HEK293 (cell line): ENCODE results near the gene INPP5A.

ENCODE experiments used
- CTCF ChIA-PET: fragments of 350-600 bp; formaldehyde crosslinking; extraction: SDS; loops from one replicate; lab custom pipeline; 2021; ENCODE audit warnings: antibody characterized with exemption; lab: Yijun Ruan, JAX
- POLR2A ChIA-PET: fragments of 300-600 bp; formaldehyde crosslinking; extraction: SDS; loops from one replicate; lab custom pipeline; 2020; ENCODE audit warnings: antibody characterized with exemption, inconsistent platforms; lab: Yijun Ruan, JAX
- H3K27ac ChIP-seq: fragments of 200-500 bp; sonication (Bioruptor generic); 2 replicates; pipeline ENCODE4 v1.5.1; 2014; ENCODE audit warnings: low read depth, low read length, control low read depth, inconsistent platforms; ENCODE audit errors: extremely low read depth
- H3K36me3 ChIP-seq, 2 experiments: fragments of 200-500 bp in 1 of 2; sonication (Bioruptor generic) in 1 of 2; 1 replicate in 1 of 2; 2 replicates in 1 of 2; pipeline ENCODE4 v1.5.1; 2014 to 2017; ENCODE audit warnings: inconsistent platforms in 2 of 2, low read length in 2 of 2; ENCODE audit not compliant: control insufficient read depth in 2 of 2, insufficient read depth in 1 of 2
- H3K4me1 ChIP-seq: fragments of 200-500 bp; sonication (Bioruptor generic); 2 replicates; pipeline ENCODE4 v1.5.1; 2014; ENCODE audit warnings: mild to moderate bottlenecking, low read length, inconsistent platforms; ENCODE audit not compliant: control insufficient read depth, insufficient read depth
- H3K4me3 ChIP-seq: 2 replicates; pipeline ENCODE4 v1.5.1; 2011; ENCODE audit warnings: low read depth, mild to moderate bottlenecking, control low read depth, low read length, moderate library complexity
- H3K9me3 ChIP-seq: fragments of 200-500 bp; sonication (Bioruptor generic); 2 replicates; pipeline ENCODE4 v1.5.1; 2014; ENCODE audit warnings: low read depth, low read length, inconsistent platforms; ENCODE audit not compliant: control insufficient read depth, insufficient read depth
- BCL11A ChIP-seq: fragments of 450-650 bp; formaldehyde crosslinking; IDR thresholded peaks from 2 replicates; pipeline ENCODE4 v1.5.1; 2016; ENCODE audit warnings: low read depth, missing biosample characterization, missing genetic modification characterization
- CTCF ChIP-seq: fragments of 450-650 bp; formaldehyde crosslinking; IDR thresholded peaks from 2 replicates; pipeline ENCODE4 v1.5.1; 2016; ENCODE audit warnings: missing biosample characterization, missing genetic modification characterization
- EGR2 ChIP-seq: fragments of 450-650 bp; formaldehyde crosslinking; IDR thresholded peaks from 2 replicates; pipeline ENCODE4 v1.5.1; 2016; ENCODE audit warnings: low read depth, missing biosample characterization, missing genetic modification characterization
- FEZF1 ChIP-seq: fragments of 450-650 bp; formaldehyde crosslinking; IDR thresholded peaks from 2 replicates; pipeline ENCODE4 v1.5.1; 2016; ENCODE audit warnings: missing biosample characterization, missing genetic modification characterization
- KLF10 ChIP-seq: fragments of 450-650 bp; IDR thresholded peaks from 2 replicates; pipeline ENCODE4 v1.5.1; 2018; ENCODE audit warnings: missing biosample characterization, mild to moderate bottlenecking, missing genetic modification characterization
- SP3 ChIP-seq: fragments of 450-650 bp; formaldehyde crosslinking; IDR thresholded peaks from 2 replicates; pipeline ENCODE4 v1.5.1; 2016; ENCODE audit warnings: missing biosample characterization, missing genetic modification characterization
- WT1 ChIP-seq: fragments of 450-650 bp; formaldehyde crosslinking; IDR thresholded peaks from 2 replicates; pipeline ENCODE4 v1.5.1; 2016; ENCODE audit warnings: missing biosample characterization, missing genetic modification characterization
- ZBTB10 ChIP-seq: fragments of 450-650 bp; formaldehyde crosslinking; IDR thresholded peaks from 2 replicates; pipeline ENCODE4 v1.5.1; 2016; ENCODE audit warnings: missing biosample characterization, missing genetic modification characterization
- ZBTB20 ChIP-seq: fragments of 450-650 bp; formaldehyde crosslinking; IDR thresholded peaks from 2 replicates; pipeline ENCODE4 v1.5.1; 2016; ENCODE audit warnings: missing biosample characterization, missing genetic modification characterization
- ZBTB48 ChIP-seq: fragments of 450-650 bp; formaldehyde crosslinking; IDR thresholded peaks from 2 replicates; pipeline ENCODE4 v1.5.1; 2016; ENCODE audit warnings: missing biosample characterization, missing genetic modification characterization
- ZBTB8A ChIP-seq: fragments of 450-650 bp; formaldehyde crosslinking; IDR thresholded peaks from 2 replicates; pipeline ENCODE4 v1.5.1; 2016; ENCODE audit warnings: missing biosample characterization, missing genetic modification characterization
- ZFP3 ChIP-seq: fragments of 450-650 bp; formaldehyde crosslinking; IDR thresholded peaks from 2 replicates; pipeline ENCODE4 v1.5.1; 2016; ENCODE audit warnings: low read depth, missing biosample characterization, missing genetic modification characterization
- ZNF133 ChIP-seq: fragments of 450-650 bp; formaldehyde crosslinking; IDR thresholded peaks from 2 replicates; pipeline ENCODE4 v1.5.1; 2016; ENCODE audit warnings: missing biosample characterization, missing genetic modification characterization
- ZNF157 ChIP-seq: fragments of 450-650 bp; formaldehyde crosslinking; IDR thresholded peaks from 2 replicates; pipeline ENCODE4 v1.5.1; 2016; ENCODE audit warnings: missing biosample characterization, missing genetic modification characterization
- ZNF2 ChIP-seq: fragments of 450-650 bp; formaldehyde crosslinking; IDR thresholded peaks from 2 replicates; pipeline ENCODE4 v1.5.1; 2016; ENCODE audit warnings: missing biosample characterization, missing genetic modification characterization
- ZNF202 ChIP-seq: fragments of 450-650 bp; formaldehyde crosslinking; IDR thresholded peaks from 2 replicates; pipeline ENCODE4 v1.5.1; 2016; ENCODE audit warnings: missing biosample characterization, missing genetic modification characterization, borderline replicate concordance
- ZNF302 ChIP-seq: fragments of 450-650 bp; formaldehyde crosslinking; IDR thresholded peaks from 2 replicates; pipeline ENCODE4 v1.5.1; 2016; ENCODE audit warnings: missing biosample characterization, missing genetic modification characterization, low read depth
- ZNF488 ChIP-seq: fragments of 450-650 bp; formaldehyde crosslinking; IDR thresholded peaks from 2 replicates; pipeline ENCODE4 v1.5.1; 2016; ENCODE audit warnings: missing biosample characterization, missing genetic modification characterization
- ZNF510 ChIP-seq: fragments of 450-650 bp; formaldehyde crosslinking; IDR thresholded peaks from 2 replicates; pipeline ENCODE4 v1.5.1; 2018; ENCODE audit warnings: mild to moderate bottlenecking, missing genetic modification characterization, missing biosample characterization; ENCODE audit not compliant: insufficient replicate concordance
- ZNF596 ChIP-seq: fragments of 450-650 bp; IDR thresholded peaks from 2 replicates; pipeline ENCODE4 v1.5.0; 2018; ENCODE audit warnings: missing biosample characterization, mild to moderate bottlenecking, missing genetic modification characterization, moderate library complexity
- ZNF660 ChIP-seq: fragments of 450-650 bp; IDR thresholded peaks from 2 replicates; pipeline ENCODE4 v1.5.1; 2018; ENCODE audit warnings: missing biosample characterization, mild to moderate bottlenecking, missing genetic modification characterization

Gene INPP5A

GRCh38 chr10:132536877-132537683, 507 bp upstream of the INPP5A start (continued):
- TF ChIP-seq FEZF1 (tag by site-specific recombination) (no peak), ZFP3 (no peak), ZNF596 (no peak)

- Histone ChIP-seq H3K27ac (peak overlapping the region; percentile 58; the same call in 1 of the 2 replicates), H3K36me3 (no peaks in the 10 kb centered on the region), H3K9me3 (no peaks in the 10 kb centered on the region), H3K4me1 (peaks cover 33% of the 10 kb centered on the region), H3K4me3 (peak overlapping the region; percentile 56)
- CTCF ChIA-PET: interaction anchor here (1.9 kb wide), 1 partner anchor 79 kb away, joined by 9 read pairs; no protein-coding TSS in a partner anchor
- TF ChIP-seq ZNF510 (no peak), KLF10 (tag by site-specific recombination) (no peak), ZNF302 (tag by site-specific recombination) (no peak), ZNF488 (tag by site-specific recombination) (no peak), ZBTB10 (peak; percentile 13; the same call in 1 of the 2 replicates), ZNF133 (tag by site-specific recombination) (no peak), EGR2 (tag by site-specific recombination) (no peak), ZNF660 (tag by site-specific recombination) (no peak), BCL11A (tag by site-specific recombination) (no peak), CTCF (no peak), ZNF202 (tag by site-specific recombination) (no peak), ZNF157 (tag by site-specific recombination) (no peak), ZNF2 (no peak), ZBTB8A (no peak), ZBTB48 (peak; percentile 80; the same call in 1 of the 2 replicates), ZBTB20 (tag by site-specific recombination) (peak; percentile 78; the same call in 1 of the 2 replicates), SP3 (tag by site-specific recombination) (no peak), WT1 (tag by site-specific recombination) (no peak)
- POLR2A ChIA-PET: interaction anchor here (1.0 kb wide), 1 partner anchor 10 kb away, joined by 3 read pairs; no protein-coding TSS in a partner anchor
Observed at GRCh38 chr10:132538031-132538789, 623 bp downstream of the INPP5A start.
